Stimulated activated CD4-positive, alpha-beta T cell treated with anti-CD3 and anti-CD28 coated beads, Interleukin-2, amount 100 ng/mL, for 48 hours (primary cell): ENCODE measurements around the gene DND1.
"Not testable (repeated sequence)": the region's sequence is repeated elsewhere in the genome, so short reads cannot be mapped to it uniquely, and the experiment has no call there.

Source experiments
- DNase-seq, 2 donors: peaks; one replicate each; pipeline ENCODE4 v3.0.0-alpha.2; 2020

DND1 gene

DNA sequence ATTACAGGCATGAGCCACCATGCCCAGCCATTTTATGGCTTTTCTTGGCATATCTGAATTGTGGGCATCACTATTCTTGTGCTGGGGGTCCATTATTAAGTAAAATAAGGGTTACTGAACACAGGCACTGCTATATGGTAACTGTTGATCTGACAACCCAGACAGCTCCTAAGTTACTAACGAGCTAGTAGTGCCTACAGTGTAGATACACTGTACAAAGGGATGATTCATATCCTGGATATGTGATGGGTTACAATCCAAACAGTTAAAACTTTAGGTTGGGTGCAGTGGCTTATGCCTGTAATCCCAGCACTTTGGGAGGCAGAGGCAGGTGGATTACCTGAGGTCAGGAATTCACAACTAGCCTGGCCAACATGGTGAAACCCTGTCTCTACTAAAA is 44.7 kb downstream of the DND1 start:
- no peak for DNase-seq

DNA sequence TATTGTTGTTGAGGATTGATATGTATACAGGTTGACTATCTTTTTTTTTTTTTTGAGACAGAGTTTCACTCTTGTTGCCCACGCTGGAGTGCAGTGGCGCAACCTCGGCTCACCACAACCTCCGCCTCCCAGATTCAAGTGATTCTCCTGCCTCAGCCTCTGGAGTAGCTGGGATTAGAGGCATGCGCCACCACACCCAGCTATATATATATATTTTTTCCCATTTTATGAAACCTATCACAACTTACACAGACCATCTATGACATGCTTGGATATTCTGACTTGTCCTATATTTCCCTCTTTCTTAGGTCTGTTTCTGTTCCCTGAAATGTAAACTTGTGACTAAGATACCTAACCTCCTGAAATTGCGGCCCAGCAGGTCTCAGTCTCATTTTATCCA is 45.4 kb downstream of the DND1 start:
- DNase-seq, result no peak

DNA sequence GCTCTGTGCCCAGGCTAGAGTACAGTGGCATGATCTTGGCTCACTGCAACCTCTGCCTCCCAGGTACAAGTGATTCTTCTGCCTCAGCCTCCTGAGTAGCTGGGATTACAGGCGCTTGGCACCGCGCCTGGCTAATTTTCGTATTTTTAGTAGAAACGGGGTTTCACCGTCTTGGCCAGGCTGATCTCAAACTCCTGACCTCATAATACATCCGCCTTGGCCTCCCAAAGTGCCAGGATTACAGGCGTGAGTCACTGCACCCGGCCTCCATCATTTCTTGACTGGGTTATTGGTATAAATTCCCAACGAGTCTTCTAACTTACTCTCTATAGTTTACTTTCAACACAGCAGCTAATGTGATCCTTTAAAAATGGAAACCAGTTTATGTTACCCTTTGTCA is 48.5 kb downstream of the DND1 start:
- not testable (repeated sequence) for DNase-seq

DNA sequence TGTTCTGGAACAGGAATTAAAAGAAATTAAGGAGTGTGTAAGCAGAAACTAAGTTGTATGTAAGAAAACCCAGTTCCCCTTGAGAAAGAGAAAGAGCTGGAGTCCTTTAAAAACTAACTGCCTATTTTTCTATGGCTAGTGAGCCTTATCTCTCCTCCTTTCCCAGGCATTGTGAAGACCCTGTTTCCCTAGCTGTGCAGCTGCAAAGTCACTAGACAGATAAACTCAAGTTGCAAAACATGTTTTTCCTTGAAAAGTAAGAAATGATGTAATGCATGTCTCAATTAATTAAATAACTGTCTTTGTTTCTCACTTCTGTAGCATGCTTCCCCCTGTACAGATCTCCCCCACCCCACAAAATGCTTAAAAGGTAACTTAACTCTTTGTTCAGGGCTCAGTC is 50.3 kb downstream of the DND1 start:
- not testable (repeated sequence) for DNase-seq

DNA sequence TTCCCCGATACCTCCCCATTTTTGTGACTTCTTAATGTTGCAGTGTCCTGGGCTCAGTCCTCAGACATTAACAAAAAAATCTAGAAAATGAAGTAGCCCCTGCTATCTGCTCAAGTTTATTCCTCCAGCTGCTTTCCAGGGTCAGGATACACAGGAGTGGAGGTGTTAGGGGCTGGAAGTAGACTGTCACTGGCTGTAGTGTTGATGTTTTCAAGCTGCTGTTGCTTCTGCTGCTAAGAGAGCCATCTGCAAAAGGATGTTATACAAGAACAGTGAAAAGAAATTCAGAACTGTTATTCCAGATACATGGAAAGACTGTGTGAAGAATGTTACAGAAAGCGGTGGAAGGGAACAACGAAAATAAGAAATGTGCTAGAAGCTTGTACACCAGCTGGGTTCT is 51.1 kb downstream of the DND1 start:
- DNase-seq, result no peak
